Epithelial cell of prostate (primary cell): Measurements from ENCODE around the gene PLCB4.

Experiments used
- DNase-seq: peaks from one replicate; pipeline ENCODE4 v3.0.0-alpha.2; 2011; ENCODE audit warnings: low read depth, low spot score
- H3K27ac ChIP-seq: fragments of 450-650 bp; 2 replicates; pipeline ENCODE4 v1.5.1; 2017; ENCODE audit warnings: mild to moderate bottlenecking

The PLCB4 gene

DNA sequence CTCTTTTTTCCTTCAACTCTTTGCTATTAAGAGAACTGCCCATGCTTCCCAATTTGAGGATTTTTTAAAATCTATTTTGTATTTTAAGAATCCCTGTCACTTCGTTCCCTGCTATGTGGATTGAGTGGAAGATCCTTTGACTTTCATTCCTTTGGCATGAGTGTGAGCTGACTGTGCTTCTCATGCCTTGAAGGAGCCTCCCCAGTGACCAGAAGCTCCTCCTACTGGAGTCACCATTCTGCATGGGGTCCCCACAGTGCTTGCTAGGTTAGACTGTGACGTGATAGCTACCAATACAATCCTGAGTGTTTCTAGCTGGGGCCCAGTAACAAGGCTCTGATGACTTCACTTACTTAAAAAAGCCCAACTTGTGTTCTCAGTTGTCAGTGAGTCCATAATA lies 341.1 kb downstream of the PLCB4 start:
- DNase-seq = no peak

DNA sequence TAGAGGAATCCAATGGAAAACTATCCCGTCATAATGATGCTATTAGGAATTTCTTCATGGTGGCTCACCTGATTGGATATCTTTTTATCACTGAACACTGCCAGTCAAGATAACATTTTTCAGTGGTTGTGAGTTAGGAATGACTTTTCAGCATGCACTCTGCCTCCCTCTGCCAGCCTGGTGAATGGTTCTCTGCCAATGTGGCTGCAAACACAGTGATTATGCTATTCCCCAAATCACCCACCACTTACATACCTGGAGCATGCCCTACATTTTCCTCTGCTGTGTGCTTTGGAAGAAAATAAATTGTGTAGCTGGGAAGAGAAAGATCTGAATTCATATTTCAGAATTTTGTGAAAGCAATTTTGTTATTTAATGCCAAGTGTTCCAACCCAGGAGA lies 342.9 kb downstream of the PLCB4 start:
- no peak for DNase-seq
- H3K27ac ChIP-seq = no peak overlapping the region

More for the DNA sequence above, 341.1 kb downstream of the PLCB4 start:
- H3K27ac ChIP-seq = no peak overlapping the region

DNA sequence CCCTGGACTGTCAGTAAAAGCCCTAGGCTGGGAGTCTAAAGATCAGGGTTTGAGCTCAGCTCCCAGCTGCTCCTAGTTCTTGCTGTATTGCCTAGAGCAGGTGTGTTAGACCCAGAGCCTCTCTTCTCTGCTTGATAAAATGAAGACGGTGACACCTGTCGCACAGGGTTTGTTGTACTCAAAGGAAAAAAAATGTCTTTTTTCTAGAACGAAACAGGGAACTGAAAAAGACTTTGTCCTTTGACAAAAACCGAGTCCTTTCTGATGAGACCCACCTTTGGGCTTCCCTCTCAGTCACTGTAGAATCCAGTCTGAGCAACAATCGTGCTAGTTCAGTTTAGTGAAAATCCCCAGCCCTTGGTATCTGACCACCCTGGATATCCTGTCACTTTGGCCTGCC lies 343.4 kb downstream of the PLCB4 start:
- no peak for DNase-seq
- H3K27ac ChIP-seq = no peak overlapping the region

GRCh38 chr20:9413001-9413400 lies 344.1 kb downstream of the PLCB4 start:
- DNase-seq = no peak
- H3K27ac ChIP-seq = no peak overlapping the region

- DNase-seq = no peak
These were observed 346.5 kb downstream of the PLCB4 start for GRCh38 chr20:9415426-9415825.

GRCh38 chr20:9416421-9416820 lies 347.5 kb downstream of the PLCB4 start:
- H3K27ac ChIP-seq = no peak overlapping the region
- DNase-seq = no peak

More at GRCh38 chr20:9415426-9415825, 346.5 kb downstream of the PLCB4 start:
- no peak overlapping the region for H3K27ac ChIP-seq

- H3K27ac ChIP-seq = no peak overlapping the region
- peak; percentile 34 for DNase-seq
These were observed 348.8 kb downstream of the PLCB4 start for GRCh38 chr20:9417665-9418064.

GRCh38 chr20:9422321-9423057 lies 353.6 kb downstream of the PLCB4 start:
- H3K27ac ChIP-seq = no peak overlapping the region
- no peak for DNase-seq

DNA sequence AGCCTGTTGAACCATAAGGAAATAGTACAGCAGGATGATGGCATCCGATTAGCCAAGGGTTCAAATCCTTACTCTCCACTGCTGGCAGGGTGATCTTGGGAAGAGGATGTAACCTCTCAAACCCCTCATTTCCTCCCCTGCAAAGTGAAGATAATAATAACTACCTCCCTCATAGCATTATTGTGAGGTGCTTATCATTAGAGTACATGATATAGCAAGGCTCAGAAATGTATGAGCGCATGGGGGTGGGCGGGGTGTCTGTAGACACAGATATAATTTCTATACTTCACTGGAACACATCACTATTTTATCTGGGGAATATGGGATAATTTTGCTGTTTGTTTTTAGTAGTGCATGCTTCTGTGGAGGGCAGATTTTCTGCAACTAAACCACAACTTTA lies 355.7 kb downstream of the PLCB4 start:
- no peak for DNase-seq
- H3K27ac ChIP-seq = no peak overlapping the region

- H3K27ac ChIP-seq = no peak overlapping the region
- DNase-seq = no peak
These were observed 358.8 kb downstream of the PLCB4 start for GRCh38 chr20:9427430-9428291.

- H3K27ac ChIP-seq = no peak overlapping the region
- no peak for DNase-seq
These were observed 359.4 kb downstream of the PLCB4 start for GRCh38 chr20:9428292-9428607.

DNA sequence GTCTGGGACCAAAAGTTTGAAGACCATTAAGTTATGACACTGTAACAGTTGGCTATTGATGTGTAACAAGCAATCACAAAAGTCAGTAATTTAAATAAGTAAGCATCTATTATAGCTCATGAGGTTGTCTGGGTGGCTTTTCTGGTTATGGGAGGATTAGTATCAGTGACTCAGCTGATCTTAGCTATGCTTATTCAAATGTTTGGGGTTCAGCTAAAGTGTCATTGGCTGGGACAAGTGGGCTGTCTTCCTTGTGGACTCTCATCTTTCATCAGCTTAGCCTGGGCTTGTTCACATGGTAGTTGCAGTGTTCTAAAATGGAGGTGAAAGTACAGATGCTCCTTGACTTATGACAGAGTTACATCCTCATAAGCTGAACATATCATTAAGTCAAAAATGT lies 370.9 kb downstream of the PLCB4 start:
- DNase-seq = no peak

GRCh38 chr20:9440892-9441291 lies 372.0 kb downstream of the PLCB4 start:
- no peak for DNase-seq
- H3K27ac ChIP-seq = no peak overlapping the region

More for the DNA sequence above, 370.9 kb downstream of the PLCB4 start:
- H3K27ac ChIP-seq = no peak overlapping the region

DNA sequence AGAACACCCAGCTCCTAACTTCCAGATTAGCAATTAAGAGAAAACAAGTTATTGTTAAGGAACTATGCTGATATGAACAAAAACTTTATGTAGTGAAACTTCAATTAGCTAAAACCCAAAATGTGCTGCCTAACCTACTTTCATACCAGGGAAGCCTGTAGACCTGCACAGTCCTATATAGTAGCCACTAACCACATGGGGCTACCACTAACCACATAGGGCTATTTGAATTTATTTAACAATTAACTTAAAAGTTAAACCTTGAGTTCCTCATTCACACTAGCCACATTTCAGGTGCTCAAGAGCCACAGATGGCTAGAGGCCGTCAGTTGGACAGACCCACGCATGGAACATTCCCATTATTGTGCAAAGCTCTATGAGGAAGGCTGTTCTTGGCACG lies 373.1 kb downstream of the PLCB4 start:
- no peak overlapping the region for H3K27ac ChIP-seq
- no peak for DNase-seq

- no peak overlapping the region for H3K27ac ChIP-seq
- DNase-seq = no peak
These were observed 374.0 kb downstream of the PLCB4 start for GRCh38 chr20:9442858-9443257.

DNA sequence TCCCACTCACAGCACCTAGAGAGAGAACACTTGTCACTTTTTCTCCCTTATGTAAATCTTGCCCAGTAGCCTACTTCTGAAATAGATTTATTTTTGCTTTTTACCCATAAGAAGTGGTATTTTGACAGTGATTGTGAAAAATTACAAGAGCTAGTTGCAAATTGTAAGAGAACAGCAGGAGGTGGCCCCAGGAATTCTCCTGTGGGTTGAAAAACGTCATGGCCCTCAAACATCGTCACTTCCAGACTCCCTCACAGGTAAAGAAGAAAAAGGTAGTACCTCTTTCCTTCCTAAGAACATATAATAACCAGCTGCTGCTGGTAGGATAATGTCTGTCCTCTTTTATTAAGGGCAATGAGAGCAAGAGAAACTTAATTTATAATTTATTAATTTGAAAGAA lies 376.0 kb downstream of the PLCB4 start:
- no peak for DNase-seq

GRCh38 chr20:9447182-9447581 lies 378.3 kb downstream of the PLCB4 start:
- H3K27ac ChIP-seq = no peak overlapping the region
- DNase-seq = no peak

More for the DNA sequence above, 376.0 kb downstream of the PLCB4 start:
- H3K27ac ChIP-seq = no peak overlapping the region

- H3K27ac ChIP-seq = no peak overlapping the region
- DNase-seq = no peak
These were observed 384.3 kb downstream of the PLCB4 start for GRCh38 chr20:9453201-9453600.

DNA sequence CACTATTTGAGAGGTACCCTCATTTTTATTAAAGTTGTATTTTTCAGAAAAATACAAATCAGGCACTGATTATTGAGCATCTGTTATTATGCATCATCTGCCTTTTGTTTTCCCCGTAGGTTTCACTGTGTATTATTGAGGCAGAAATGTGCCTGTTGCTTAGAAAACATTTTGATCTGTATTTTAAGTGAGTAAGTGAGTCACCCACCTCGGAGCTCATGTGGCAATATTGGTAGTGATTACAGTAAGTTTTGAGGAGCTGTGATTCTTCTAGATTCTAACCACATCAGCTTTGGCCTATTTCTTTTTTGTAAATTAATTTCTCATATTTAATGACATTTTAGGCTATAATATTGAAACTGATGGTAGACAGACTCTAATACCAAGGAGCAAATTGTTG lies 385.9 kb downstream of the PLCB4 start:
- no peak overlapping the region for H3K27ac ChIP-seq

DNA sequence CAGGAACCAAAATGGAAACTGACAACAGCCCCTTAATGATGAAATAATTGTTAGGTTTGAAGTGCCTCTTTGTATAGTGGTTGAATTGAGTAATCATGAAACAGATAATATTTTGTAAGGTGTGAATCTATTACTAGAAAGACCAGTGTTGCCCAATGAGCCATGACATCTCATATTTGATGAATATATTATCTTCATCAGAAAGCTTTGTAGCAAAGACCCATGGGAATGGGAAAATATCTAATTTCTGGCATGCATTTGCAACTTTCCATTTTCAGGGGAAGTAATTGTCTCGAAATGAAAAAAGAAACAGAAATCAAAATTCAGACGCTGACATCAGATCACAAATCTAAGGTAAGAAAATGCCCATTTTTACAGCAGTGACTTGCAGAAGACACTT lies 388.2 kb downstream of the PLCB4 start:
- H3K27ac ChIP-seq = no peak overlapping the region
- DNase-seq = no peak

More for the DNA sequence above, 385.9 kb downstream of the PLCB4 start:
- DNase-seq = no peak

DNA sequence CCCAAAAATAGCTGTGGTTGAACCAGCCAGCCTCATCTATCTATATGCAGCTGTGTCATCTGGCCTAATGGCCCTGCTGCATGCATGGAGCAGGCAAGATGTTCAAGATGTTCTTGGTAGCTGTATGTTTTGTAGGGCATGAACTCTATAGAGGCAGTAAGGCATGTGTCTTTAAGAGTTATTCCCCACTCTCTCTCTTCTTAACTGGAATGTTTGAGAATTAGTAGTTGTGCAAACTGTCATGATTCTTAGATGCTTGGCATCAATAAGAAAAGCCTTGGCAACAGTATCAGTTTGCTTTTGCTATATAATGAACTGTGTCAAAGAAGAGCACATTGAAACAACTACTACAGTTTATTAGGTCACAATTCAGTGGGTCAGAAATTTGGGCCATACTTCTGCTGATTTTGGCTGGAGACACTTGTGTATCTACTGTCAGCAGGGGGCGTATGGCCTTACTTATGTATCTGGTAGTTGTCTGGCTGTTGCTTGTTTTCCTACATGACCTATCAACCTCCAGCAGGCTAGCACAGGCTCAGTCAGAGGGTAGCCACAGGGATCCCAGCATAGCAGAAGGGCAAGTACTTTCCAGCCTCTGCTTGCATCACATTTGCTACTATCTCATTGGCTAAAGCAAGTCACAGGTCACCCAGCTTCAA lies 389.4 kb downstream of the PLCB4 start:
- no peak overlapping the region for H3K27ac ChIP-seq
- DNase-seq = no peak
